ENCODE measurements around the gene SGPP2.

DNA sequence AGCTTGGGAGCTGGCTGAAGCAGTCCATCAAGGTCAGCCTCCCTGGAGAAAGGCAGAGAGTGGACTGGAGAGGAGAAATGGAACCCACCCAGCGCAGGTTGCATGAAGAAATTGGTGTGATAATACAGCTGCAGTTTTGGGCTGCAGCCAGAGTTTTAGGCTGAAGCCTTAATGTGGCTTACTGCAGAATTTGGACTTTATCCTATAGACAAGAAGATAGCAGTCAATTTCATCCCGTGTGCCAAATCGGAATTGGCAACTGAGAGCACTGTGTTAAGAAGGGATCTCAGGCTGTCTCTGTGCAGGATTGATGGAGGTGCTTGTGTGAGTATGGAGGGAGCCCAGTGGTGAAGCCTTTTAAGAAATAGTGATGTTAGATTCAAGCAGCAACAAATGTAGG, 7.5 kb downstream of the SGPP2 start:
- no peak for TF ChIP-seq POLR2A (IDR thresholded peaks at IDR 0.05)
- TF ChIP-seq, protein P1, sequence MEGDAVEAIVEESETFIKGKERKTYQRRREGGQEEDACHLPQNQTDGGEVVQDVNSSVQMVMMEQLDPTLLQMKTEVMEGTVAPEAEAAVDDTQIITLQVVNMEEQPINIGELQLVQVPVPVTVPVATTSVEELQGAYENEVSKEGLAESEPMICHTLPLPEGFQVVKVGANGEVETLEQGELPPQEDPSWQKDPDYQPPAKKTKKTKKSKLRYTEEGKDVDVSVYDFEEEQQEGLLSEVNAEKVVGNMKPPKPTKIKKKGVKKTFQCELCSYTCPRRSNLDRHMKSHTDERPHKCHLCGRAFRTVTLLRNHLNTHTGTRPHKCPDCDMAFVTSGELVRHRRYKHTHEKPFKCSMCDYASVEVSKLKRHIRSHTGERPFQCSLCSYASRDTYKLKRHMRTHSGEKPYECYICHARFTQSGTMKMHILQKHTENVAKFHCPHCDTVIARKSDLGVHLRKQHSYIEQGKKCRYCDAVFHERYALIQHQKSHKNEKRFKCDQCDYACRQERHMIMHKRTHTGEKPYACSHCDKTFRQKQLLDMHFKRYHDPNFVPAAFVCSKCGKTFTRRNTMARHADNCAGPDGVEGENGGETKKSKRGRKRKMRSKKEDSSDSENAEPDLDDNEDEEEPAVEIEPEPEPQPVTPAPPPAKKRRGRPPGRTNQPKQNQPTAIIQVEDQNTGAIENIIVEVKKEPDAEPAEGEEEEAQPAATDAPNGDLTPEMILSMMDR (IDR thresholded peaks at IDR 0.05) = no peak
